Measurements from ENCODE around the gene SLC16A10.

Gene SLC16A10

GRCh38 chr6:111068109-111068865 is 19.0 kb upstream of the SLC16A10 start:
- no peaks in the 10 kb centered on the region for H3K4me1 ChIP-seq (ENCODE audit: control insufficient read depth, low read depth, low read length)
- no peaks in the 10 kb centered on the region for H3K27me3 ChIP-seq (ENCODE audit: control insufficient read depth, insufficient read depth, low read length)
- no peaks in the 10 kb centered on the region for H3K36me3 ChIP-seq (ENCODE audit: control insufficient read depth, low read depth, low read length)
- no peak overlapping the region for H3K27ac ChIP-seq (ENCODE audit: low read length)
- H3K9ac ChIP-seq (ENCODE audit: low read length): no peak overlapping the region
- H3K9me3 ChIP-seq (ENCODE audit: control insufficient read depth, low read depth, low read length): peaks cover 2% of the 10 kb centered on the region
- H3K4me3 ChIP-seq (ENCODE audit: low read length): no peak overlapping the region

- no peaks in the 10 kb centered on the region for H3K27me3 ChIP-seq (ENCODE audit: control insufficient read depth, insufficient read depth, low read length)
- no peaks in the 10 kb centered on the region for H3K4me1 ChIP-seq (ENCODE audit: control insufficient read depth, low read depth, low read length)
- no peak overlapping the region for H3K4me3 ChIP-seq (ENCODE audit: low read length)
- H3K9me3 ChIP-seq (ENCODE audit: control insufficient read depth, low read depth, low read length): peaks cover 1% of the 10 kb centered on the region
- H3K27ac ChIP-seq (ENCODE audit: low read length): no peak overlapping the region
- H3K36me3 ChIP-seq (ENCODE audit: control insufficient read depth, low read depth, low read length): no peaks in the 10 kb centered on the region
- no peak overlapping the region for H3K9ac ChIP-seq (ENCODE audit: low read length)
Measured at GRCh38 chr6:111068866-111069234, 18.5 kb upstream of the SLC16A10 start.

DNA sequence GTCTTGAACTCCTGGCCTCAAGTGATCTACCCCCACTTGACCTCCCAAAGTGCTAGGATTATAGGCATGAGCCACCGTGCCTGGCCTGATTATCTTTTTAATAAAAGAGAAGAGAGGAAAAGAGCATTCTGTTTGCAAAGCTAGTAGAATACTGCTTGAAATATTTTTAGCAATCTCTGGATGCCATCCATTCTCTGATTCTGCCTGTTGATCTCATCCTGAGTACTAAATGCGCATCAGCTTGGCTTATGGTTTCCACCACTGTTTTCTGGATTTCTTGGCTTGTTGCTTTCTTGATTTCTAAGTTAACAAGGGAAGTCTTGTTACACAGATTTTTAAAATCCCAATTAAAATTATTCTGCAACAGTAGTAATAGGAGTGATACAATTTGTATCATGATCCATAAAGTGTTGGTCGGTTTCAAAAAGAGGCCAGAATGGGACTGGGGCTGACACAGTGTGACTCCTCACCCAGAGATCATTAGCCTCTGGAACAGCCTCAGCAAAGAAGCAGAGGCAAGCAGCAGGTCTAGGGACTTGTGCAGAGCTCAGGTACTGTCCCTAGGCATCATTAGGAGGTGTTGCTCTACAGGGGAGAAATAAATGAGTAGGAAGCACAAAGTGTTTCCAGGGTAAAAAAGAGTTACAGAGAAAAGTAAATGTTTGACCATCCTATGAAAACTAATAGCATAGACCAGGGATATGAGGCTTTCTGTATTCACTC is 17.8 kb upstream of the SLC16A10 start:
- Histone ChIP-seq H3K27ac (ENCODE audit: low read length) (no peak overlapping the region), H3K27me3 (ENCODE audit: control insufficient read depth, insufficient read depth, low read length) (no peaks in the 10 kb centered on the region), H3K4me1 (ENCODE audit: control insufficient read depth, low read depth, low read length) (no peaks in the 10 kb centered on the region), H3K36me3 (ENCODE audit: control insufficient read depth, low read depth, low read length) (no peaks in the 10 kb centered on the region), H3K9me3 (ENCODE audit: control insufficient read depth, low read depth, low read length) (no peaks in the 10 kb centered on the region), H3K4me3 (ENCODE audit: low read length) (no peak overlapping the region), H3K9ac (ENCODE audit: low read length) (no peak overlapping the region)

DNA sequence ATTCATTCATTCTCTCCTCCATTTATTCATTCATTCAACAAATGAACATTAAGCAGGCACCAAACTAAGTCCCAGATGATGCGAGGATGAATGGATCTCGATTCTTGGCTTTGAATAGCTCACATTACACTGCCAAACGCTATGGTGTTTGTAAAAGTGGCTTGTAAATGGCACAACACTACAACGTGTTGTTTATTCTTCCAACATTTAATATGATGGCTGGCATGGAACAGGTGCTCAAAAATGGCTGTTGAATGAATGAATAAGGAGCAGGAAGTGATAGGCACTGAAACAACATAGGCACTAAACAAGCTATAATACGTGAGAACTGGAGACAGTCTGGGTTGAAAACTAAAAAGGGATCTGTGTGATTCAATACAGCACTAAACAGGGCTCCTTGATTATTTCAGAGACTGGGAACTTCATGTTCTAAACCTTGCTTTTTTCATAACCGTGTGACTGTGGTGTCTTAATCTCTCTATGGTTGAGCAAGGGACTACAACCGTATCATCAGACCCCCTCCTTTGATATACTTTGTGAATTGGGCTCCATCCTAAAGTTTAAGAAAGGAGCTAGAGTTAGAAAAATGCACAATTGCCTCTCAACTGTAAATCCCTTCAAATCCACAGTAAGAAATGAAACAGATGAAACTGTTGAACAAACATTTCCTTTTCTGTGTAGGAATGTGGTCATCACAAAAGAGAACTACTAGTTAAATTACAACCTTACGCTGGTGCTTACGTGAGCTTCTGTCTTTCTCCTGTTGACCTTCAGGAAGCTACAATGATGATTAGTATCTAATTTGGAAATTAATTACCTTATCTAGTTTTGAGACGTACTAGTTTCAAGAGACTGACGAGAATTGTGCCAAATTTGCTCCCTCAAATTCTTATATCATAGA is 16.9 kb upstream of the SLC16A10 start:
- Histone ChIP-seq H3K9me3 (ENCODE audit: control insufficient read depth, low read depth, low read length) (no peaks in the 10 kb centered on the region), H3K4me1 (ENCODE audit: control insufficient read depth, low read depth, low read length) (no peaks in the 10 kb centered on the region), H3K27ac (ENCODE audit: low read length) (no peak overlapping the region), H3K36me3 (ENCODE audit: control insufficient read depth, low read depth, low read length) (no peaks in the 10 kb centered on the region), H3K4me3 (ENCODE audit: low read length) (no peak overlapping the region), H3K27me3 (ENCODE audit: control insufficient read depth, insufficient read depth, low read length) (no peaks in the 10 kb centered on the region), H3K9ac (ENCODE audit: low read length) (no peak overlapping the region)

DNA sequence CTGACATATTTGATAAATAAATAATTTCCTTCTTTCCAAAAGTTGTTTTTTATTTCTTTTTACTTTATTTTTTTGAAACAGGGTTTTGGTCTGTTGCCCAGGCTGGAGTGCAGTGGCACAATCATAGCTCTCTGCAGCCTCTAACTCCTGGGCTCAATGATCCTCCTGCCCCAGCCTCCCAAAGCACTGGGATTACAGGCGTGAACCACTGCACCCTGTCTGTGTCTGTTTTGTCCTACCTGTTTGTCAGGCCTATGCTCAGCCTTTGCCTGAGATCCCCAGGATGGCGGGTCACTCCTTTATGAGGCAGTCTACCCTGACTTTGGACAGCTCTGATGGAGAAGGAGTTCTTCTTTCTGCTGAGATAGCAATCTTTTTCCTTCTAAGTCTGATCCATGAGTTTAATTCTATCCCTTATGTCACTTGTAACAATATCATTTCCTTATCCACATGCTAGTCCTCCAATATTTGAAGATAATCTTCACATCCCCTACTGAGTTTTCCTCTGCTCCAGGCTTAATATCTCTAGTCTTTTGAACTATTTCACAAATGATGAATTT is 14.4 kb upstream of the SLC16A10 start:
- Histone ChIP-seq H3K36me3 (ENCODE audit: control insufficient read depth, low read depth, low read length) (no peaks in the 10 kb centered on the region), H3K27ac (ENCODE audit: low read length) (no peak overlapping the region), H3K27me3 (ENCODE audit: control insufficient read depth, insufficient read depth, low read length) (no peaks in the 10 kb centered on the region), H3K4me1 (ENCODE audit: control insufficient read depth, low read depth, low read length) (no peaks in the 10 kb centered on the region), H3K4me3 (ENCODE audit: low read length) (no peak overlapping the region), H3K9ac (ENCODE audit: low read length) (no peak overlapping the region), H3K9me3 (ENCODE audit: control insufficient read depth, low read depth, low read length) (no peaks in the 10 kb centered on the region)

DNA sequence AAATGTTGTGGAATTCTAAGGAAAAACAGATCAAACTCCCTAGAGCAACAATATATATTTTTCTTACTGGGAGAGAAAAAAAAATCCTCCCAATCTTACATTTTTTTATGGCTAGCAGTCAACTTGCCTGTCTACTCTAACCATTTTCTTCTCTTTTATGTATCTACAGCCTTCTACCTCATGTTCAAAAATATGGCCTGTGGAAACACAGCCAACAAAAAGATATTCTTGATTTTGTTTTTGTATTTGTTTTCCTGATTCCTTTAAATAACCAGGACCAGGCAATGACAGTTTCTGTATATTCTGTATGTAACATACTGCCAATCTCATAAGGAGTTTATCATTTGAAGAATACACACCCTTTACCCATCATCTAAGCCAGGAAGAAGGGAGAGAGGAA is 13.0 kb upstream of the SLC16A10 start:
- H3K27ac ChIP-seq (ENCODE audit: low read length): no peak overlapping the region
- no peaks in the 10 kb centered on the region for H3K27me3 ChIP-seq (ENCODE audit: control insufficient read depth, insufficient read depth, low read length)
- H3K4me1 ChIP-seq (ENCODE audit: control insufficient read depth, low read depth, low read length): no peaks in the 10 kb centered on the region
- no peak overlapping the region for H3K4me3 ChIP-seq (ENCODE audit: low read length)
- H3K36me3 ChIP-seq (ENCODE audit: control insufficient read depth, low read depth, low read length): no peaks in the 10 kb centered on the region
- no peak overlapping the region for H3K9ac ChIP-seq (ENCODE audit: low read length)
- no peaks in the 10 kb centered on the region for H3K9me3 ChIP-seq (ENCODE audit: control insufficient read depth, low read depth, low read length)

GRCh38 chr6:111076024-111076695 is 11.1 kb upstream of the SLC16A10 start:
- H3K4me1 ChIP-seq (ENCODE audit: control insufficient read depth, low read depth, low read length): no peaks in the 10 kb centered on the region
- H3K27ac ChIP-seq (ENCODE audit: low read length): no peak overlapping the region
- no peak overlapping the region for H3K9ac ChIP-seq (ENCODE audit: low read length)
- H3K4me3 ChIP-seq (ENCODE audit: low read length): no peak overlapping the region
- H3K9me3 ChIP-seq (ENCODE audit: control insufficient read depth, low read depth, low read length): no peaks in the 10 kb centered on the region
- no peaks in the 10 kb centered on the region for H3K36me3 ChIP-seq (ENCODE audit: control insufficient read depth, low read depth, low read length)
- no peaks in the 10 kb centered on the region for H3K27me3 ChIP-seq (ENCODE audit: control insufficient read depth, insufficient read depth, low read length)

DNA sequence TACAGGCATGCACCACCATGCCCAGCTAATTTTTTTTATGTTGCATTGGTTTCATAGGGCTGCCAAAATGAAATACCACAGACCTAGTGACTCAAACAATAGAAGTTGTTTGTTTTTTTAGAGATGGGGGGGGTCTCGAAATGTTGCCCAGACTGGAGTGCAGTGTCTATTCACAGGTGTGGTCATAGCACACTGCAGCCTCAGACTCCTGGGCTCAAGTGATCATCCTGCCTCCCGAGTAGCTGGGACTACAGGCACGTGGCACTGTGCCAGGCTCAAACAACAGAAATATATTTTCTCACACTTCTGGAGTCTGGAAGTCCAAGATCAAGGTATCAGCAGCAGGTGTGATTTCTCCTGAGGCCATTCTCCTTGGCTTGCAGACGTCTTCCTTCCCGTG is 6.6 kb upstream of the SLC16A10 start:
- no peak overlapping the region for H3K9ac ChIP-seq (ENCODE audit: low read length)
- H3K4me3 ChIP-seq (ENCODE audit: low read length): no peak overlapping the region
- no peaks in the 10 kb centered on the region for H3K9me3 ChIP-seq (ENCODE audit: control insufficient read depth, low read depth, low read length)
- H3K27ac ChIP-seq (ENCODE audit: low read length): no peak overlapping the region
- H3K4me1 ChIP-seq (ENCODE audit: control insufficient read depth, low read depth, low read length): no peaks in the 10 kb centered on the region
- no peaks in the 10 kb centered on the region for H3K36me3 ChIP-seq (ENCODE audit: control insufficient read depth, low read depth, low read length)
- H3K27me3 ChIP-seq (ENCODE audit: control insufficient read depth, insufficient read depth, low read length): peaks cover 3% of the 10 kb centered on the region

DNA sequence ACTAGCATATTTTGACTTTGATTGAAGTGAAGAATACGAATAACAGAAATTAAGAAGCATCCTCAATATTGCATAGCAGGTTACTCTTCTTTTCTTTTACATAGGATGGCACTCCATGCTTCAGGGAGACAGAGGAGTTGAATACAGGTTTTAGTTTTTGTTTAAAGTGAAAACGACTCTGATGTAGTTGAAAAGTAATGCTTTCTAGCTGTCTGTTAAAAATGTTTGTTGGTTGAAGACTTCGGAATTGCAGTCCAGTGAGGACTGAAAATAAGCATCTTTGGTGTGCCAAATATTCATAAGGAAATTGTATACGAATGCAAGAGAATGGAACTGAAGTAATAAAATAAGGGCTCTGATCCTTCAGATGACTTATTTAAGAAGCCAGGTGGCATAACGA is 618 bp upstream of the SLC16A10 start:
- no peak overlapping the region for H3K9ac ChIP-seq (ENCODE audit: low read length)
- H3K4me1 ChIP-seq (ENCODE audit: control insufficient read depth, low read depth, low read length): peaks cover 35% of the 10 kb centered on the region
- peak overlapping the region; percentile 71 for H3K4me3 ChIP-seq (ENCODE audit: low read length)
- peaks cover 37% of the 10 kb centered on the region for H3K27me3 ChIP-seq (ENCODE audit: control insufficient read depth, insufficient read depth, low read length)
- H3K36me3 ChIP-seq (ENCODE audit: control insufficient read depth, low read depth, low read length): no peaks in the 10 kb centered on the region
- no peaks in the 10 kb centered on the region for H3K9me3 ChIP-seq (ENCODE audit: control insufficient read depth, low read depth, low read length)
- no peak overlapping the region for H3K27ac ChIP-seq (ENCODE audit: low read length)

- no peaks in the 10 kb centered on the region for H3K9me3 ChIP-seq (ENCODE audit: control insufficient read depth, low read depth, low read length)
- peak overlapping the region; percentile 71 for H3K4me3 ChIP-seq (ENCODE audit: low read length)
- peaks cover 36% of the 10 kb centered on the region for H3K4me1 ChIP-seq (ENCODE audit: control insufficient read depth, low read depth, low read length)
- peak overlapping the region; percentile 50 for H3K9ac ChIP-seq (ENCODE audit: low read length)
- no peaks in the 10 kb centered on the region for H3K36me3 ChIP-seq (ENCODE audit: control insufficient read depth, low read depth, low read length)
- H3K27ac ChIP-seq (ENCODE audit: low read length): no peak overlapping the region
- H3K27me3 ChIP-seq (ENCODE audit: control insufficient read depth, insufficient read depth, low read length): peaks cover 37% of the 10 kb centered on the region
Measured at GRCh38 chr6:111087871-111088667, 766 bp downstream of the SLC16A10 start.

Measured in iPS-18a (cell line).